ENCODE results near the gene CDC25C. TPM values are rescaled to one million over a fixed set of nuclear protein-coding genes. Genes with fewer than 3 reads are reported as not detected.

Gene CDC25C
- total RNA-seq, 1 experiment from 2014 or later: 14.7 TPM

- Histone ChIP-seq H3K4me2 (ENCODE audit: low read length) (peak overlapping the region; percentile 84), H2AFZ (ENCODE audit: low read length) (peak overlapping the region; percentile 64), H3K9me3 (ENCODE audit: low read length) (no peaks in the 10 kb centered on the region; the same call in 1 of the 2 replicates), H3K27ac (ENCODE audit: low read length) (peak overlapping the region; percentile 49), H4K20me1 (ENCODE audit: low read length) (peaks cover 9% of the 10 kb centered on the region; the same call in 1 of the 2 replicates), H3F3A (ENCODE audit: low read length, unreplicated experiment) (no peaks in the 10 kb centered on the region), H3K4me3 (ENCODE audit: low read length) (peak overlapping the region; percentile 93), H3K79me2 (ENCODE audit: low read length) (peaks cover 50% of the 10 kb centered on the region), H3K9ac (ENCODE audit: low read length) (peak overlapping the region; percentile 87), H3K36me3 (ENCODE audit: low read depth, low read length) (peaks cover 15% of the 10 kb centered on the region), H3K4me1 (ENCODE audit: insufficient read depth, low read length) (peaks cover 9% of the 10 kb centered on the region), H3K27me3 (ENCODE audit: low read length) (no peaks in the 10 kb centered on the region), H3K9me2 (replicated peaks; ENCODE audit: low read length) (no peaks in the 10 kb centered on the region)
- ChIA-PET CTCF (interaction anchor here (0.5 to 2.2 kb wide), 6 partner anchors 14 to 891 kb away, joined by 3 to 10 read pairs (median 8); partner anchors contain the start of genes CDC25C and FAM53C), POLR2A (ENCODE audit: unreplicated experiment) (interaction anchor here (0.5 to 0.6 kb wide), 2 partner anchors 14 to 592 kb away, joined by 3 to 7 read pairs; no protein-coding TSS in a partner anchor)
- intact Hi-C loops (cut with micrococcal nuclease): no loop called here
- TSS peak; percentile 77 for BruUV-seq (replicated peaks)
- DNase-seq (peak; percentile 45), ATAC-seq (peak; percentile 59)
- no peak for TF ChIP-seq EZH2phosphoT487 (IDR thresholded peaks at IDR 0.05; ENCODE audit: borderline replicate concordance, low read length)
- no peak for TF ChIP-seq EZH2 (IDR thresholded peaks at IDR 0.05; ENCODE audit: low read length, unreplicated experiment)
- TF ChIP-seq CTCF (conservative IDR thresholded peaks at IDR 0.05; ENCODE audit: low read depth, low read length): peak; percentile 34
Measured at GRCh38 chr5:138352722-138353559, 21.3 kb upstream of the CDC25C start.

GRCh38 chr5:138352071-138352721, 20.6 kb upstream of the CDC25C start, which contains the start of gene KDM3B:
TSS of gene KDM3B (plus strand) at chr5:138352685. CDS start at chr5:138352796, 111 bp downstream.
- Histone ChIP-seq H4K20me1 (ENCODE audit: low read length) (peaks cover 9% of the 10 kb centered on the region; the same call in 1 of the 2 replicates), H3K36me3 (ENCODE audit: low read depth, low read length) (peaks cover 15% of the 10 kb centered on the region), H2AFZ (ENCODE audit: low read length) (peak within 1 kb of the TSS; percentile 64), H3K4me2 (ENCODE audit: low read length) (peak within 1 kb of the TSS; percentile 84), H3K27ac (ENCODE audit: low read length) (peak within 1 kb of the TSS; percentile 49), H3K9me3 (ENCODE audit: low read length) (no peaks in the 10 kb centered on the region; the same call in 1 of the 2 replicates), H3K27me3 (ENCODE audit: low read length) (no peaks in the 10 kb centered on the region), H3K79me2 (ENCODE audit: low read length) (peaks cover 43% of the 10 kb centered on the region), H3K4me3 (ENCODE audit: low read length) (peak within 1 kb of the TSS; percentile 93), H3K9ac (ENCODE audit: low read length) (peak within 1 kb of the TSS; percentile 87), H3F3A (ENCODE audit: low read length, unreplicated experiment) (no peaks in the 10 kb centered on the region), H3K4me1 (ENCODE audit: insufficient read depth, low read length) (peaks cover 9% of the 10 kb centered on the region), H3K9me2 (replicated peaks; ENCODE audit: low read length) (no peaks in the 10 kb centered on the region)
- BruUV-seq (replicated peaks): TSS peak; percentile 15
- DNase-seq (peak; percentile 87), ATAC-seq (peak; percentile 66)
- ChIA-PET POLR2A (ENCODE audit: unreplicated experiment) (no interaction called here), CTCF (interaction anchor here (0.5 to 2.2 kb wide), 6 partner anchors 13 to 1286 kb away, joined by 3 to 10 read pairs (median 8); partner anchors contain the start of genes CDC25C and FAM53C)
- intact Hi-C loops (cut with micrococcal nuclease): no loop called here
- TF ChIP-seq CTCF (conservative IDR thresholded peaks at IDR 0.05; ENCODE audit: low read depth, low read length): peak; percentile 91
- no peak for TF ChIP-seq EZH2phosphoT487 (IDR thresholded peaks at IDR 0.05; ENCODE audit: borderline replicate concordance, low read length)

All from PC-3 (cell line).